Smooth muscle cell (in vitro differentiated cells): ENCODE results near the gene CADM2. TPM values are rescaled to one million over a fixed set of nuclear protein-coding genes. Genes with fewer than 3 reads are reported as not detected.

Experiments used
- DNase-seq: peaks from one replicate; lab custom pipeline; 2025; ENCODE audit not compliant: unreplicated experiment; lab: John Stamatoyannopoulos, UW
- H2AFZ ChIP-seq: fragments of 200-600 bp; sonication (generic); 2 replicates; pipeline ENCODE4 v1.6.0; 2016; ENCODE audit warnings: antibody characterized with exemption, low read depth, mild to moderate bottlenecking
- H3F3A ChIP-seq: fragments of 200-600 bp; sonication (generic); 2 replicates; pipeline ENCODE4 v1.6.0; 2017; ENCODE audit warnings: antibody characterized with exemption, low read depth
- H3K27ac ChIP-seq: fragments of 200-600 bp; sonication (generic); 2 replicates; pipeline ENCODE4 v1.5.1; 2016; ENCODE audit warnings: low read depth, mild to moderate bottlenecking
- H3K27me3 ChIP-seq: fragments of 200-600 bp; sonication (generic); 2 replicates; pipeline ENCODE4 v1.6.1; 2016; ENCODE audit warnings: low read depth, mild to moderate bottlenecking
- H3K36me3 ChIP-seq: fragments of 200-600 bp; sonication (generic); 2 replicates; pipeline ENCODE4 v1.5.1; 2016; ENCODE audit warnings: low read depth
- H3K4me1 ChIP-seq: fragments of 200-600 bp; sonication (generic); 2 replicates; pipeline ENCODE4 v1.5.1; 2016; ENCODE audit warnings: low read depth
- H3K4me2 ChIP-seq: fragments of 200-600 bp; sonication (generic); 2 replicates; pipeline ENCODE4 v1.6.0; 2016; ENCODE audit warnings: mild to moderate bottlenecking
- H3K4me3 ChIP-seq: fragments of 200-600 bp; sonication (generic); 2 replicates; pipeline ENCODE4 v1.5.1; 2016; ENCODE audit warnings: mild to moderate bottlenecking
- H3K79me2 ChIP-seq: fragments of 200-600 bp; sonication (generic); 2 replicates; pipeline ENCODE4 v1.6.0; 2016; ENCODE audit warnings: low read depth, mild to moderate bottlenecking
- H3K9ac ChIP-seq: fragments of 200-600 bp; sonication (generic); 2 replicates; pipeline ENCODE4 v1.6.0; 2016; ENCODE audit warnings: low read depth
- H3K9me3 ChIP-seq: fragments of 200-600 bp; sonication (generic); replicated peaks from 2 replicates; pipeline ENCODE4 v1.5.1; 2016; ENCODE audit warnings: low read depth
- H4K20me1 ChIP-seq: fragments of 200-600 bp; sonication (generic); 2 replicates; pipeline ENCODE4 v1.6.0; 2016; ENCODE audit warnings: low read depth
- WGBS: methylation state at CpG from one replicate; pipeline ENCODE4 v1.1.7; 2016; ENCODE audit warnings: low lambda C conversion rate; 5-methylcytosine and 5-hydroxymethylcytosine counted together
- polyA plus RNA-seq: library from polyadenylated mRNA; unstranded; fragments of >200 nt; fragmentation: Nextera tagmentation; extraction: Ambion mirVana; gene quantifications from 2 replicates; pipeline ENCODE4 v1.2.1, GENCODE V29; 2016
- total RNA-seq: library from RNA; depleted of rRNA; stranded (reverse); fragments of >200 nt; gene quantifications from 2 replicates; pipeline ENCODE4 v1.2.3, GENCODE V29; 2014
- TF ChIP-seq, protein P1 (sequence below): fragments of 200-600 bp; sonication (generic); IDR thresholded peaks from 2 replicates; pipeline ENCODE4 v1.5.1; 2017; ENCODE audit warnings: borderline replicate concordance, mild to moderate bottlenecking, antibody characterized with exemption; ENCODE audit not compliant: insufficient read depth, poor library complexity, severe bottlenecking

Gene CADM2
- total and polyA plus RNA-seq, 2 experiments from 2014 or later, result 0.13 TPM; not detected in 1

GRCh38 chr3:85933326-85933725, 974.5 kb downstream of the CADM2 start:
- Histone ChIP-seq H3K4me1 (no peaks in the 10 kb centered on the region), H3K36me3 (no peaks in the 10 kb centered on the region), H3K9ac (no peak overlapping the region), H3K79me2 (no peaks in the 10 kb centered on the region), H3K27me3 (no peaks in the 10 kb centered on the region), H2AFZ (no peak overlapping the region), H3K9me3 (no peaks in the 10 kb centered on the region), H3K4me3 (no peak overlapping the region), H3F3A (no peaks in the 10 kb centered on the region), H3K27ac (no peak overlapping the region), H3K4me2 (no peak overlapping the region), H4K20me1 (no peaks in the 10 kb centered on the region)
- 93% methylated on average over 5 of the region's 5 CpGs for WGBS
- TF ChIP-seq, protein P1, sequence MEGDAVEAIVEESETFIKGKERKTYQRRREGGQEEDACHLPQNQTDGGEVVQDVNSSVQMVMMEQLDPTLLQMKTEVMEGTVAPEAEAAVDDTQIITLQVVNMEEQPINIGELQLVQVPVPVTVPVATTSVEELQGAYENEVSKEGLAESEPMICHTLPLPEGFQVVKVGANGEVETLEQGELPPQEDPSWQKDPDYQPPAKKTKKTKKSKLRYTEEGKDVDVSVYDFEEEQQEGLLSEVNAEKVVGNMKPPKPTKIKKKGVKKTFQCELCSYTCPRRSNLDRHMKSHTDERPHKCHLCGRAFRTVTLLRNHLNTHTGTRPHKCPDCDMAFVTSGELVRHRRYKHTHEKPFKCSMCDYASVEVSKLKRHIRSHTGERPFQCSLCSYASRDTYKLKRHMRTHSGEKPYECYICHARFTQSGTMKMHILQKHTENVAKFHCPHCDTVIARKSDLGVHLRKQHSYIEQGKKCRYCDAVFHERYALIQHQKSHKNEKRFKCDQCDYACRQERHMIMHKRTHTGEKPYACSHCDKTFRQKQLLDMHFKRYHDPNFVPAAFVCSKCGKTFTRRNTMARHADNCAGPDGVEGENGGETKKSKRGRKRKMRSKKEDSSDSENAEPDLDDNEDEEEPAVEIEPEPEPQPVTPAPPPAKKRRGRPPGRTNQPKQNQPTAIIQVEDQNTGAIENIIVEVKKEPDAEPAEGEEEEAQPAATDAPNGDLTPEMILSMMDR, result no peak
- DNase-seq, result no peak

DNA sequence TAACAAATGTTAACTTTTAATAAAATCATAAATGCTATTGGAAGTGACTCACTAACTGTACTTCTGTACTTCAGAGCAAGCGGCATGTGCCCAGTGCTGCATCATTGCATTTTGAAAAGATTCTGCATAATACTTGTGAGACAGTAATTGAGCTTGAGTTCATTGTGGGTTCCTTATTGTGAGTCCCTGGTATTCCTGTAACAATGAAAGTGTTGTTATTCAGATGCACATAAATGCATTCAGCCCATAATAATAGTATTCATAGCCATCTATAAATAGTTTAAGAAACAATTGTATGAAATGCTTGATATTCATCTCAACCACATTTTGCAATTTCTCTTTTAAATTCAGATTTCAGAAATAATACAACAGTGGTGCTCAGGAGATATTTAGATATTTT, 976.4 kb downstream of the CADM2 start:
- Histone ChIP-seq H3K9ac (no peak overlapping the region), H3K9me3 (no peaks in the 10 kb centered on the region)
- 90% methylated on average over 1 of the region's 1 CpG for WGBS

DNA sequence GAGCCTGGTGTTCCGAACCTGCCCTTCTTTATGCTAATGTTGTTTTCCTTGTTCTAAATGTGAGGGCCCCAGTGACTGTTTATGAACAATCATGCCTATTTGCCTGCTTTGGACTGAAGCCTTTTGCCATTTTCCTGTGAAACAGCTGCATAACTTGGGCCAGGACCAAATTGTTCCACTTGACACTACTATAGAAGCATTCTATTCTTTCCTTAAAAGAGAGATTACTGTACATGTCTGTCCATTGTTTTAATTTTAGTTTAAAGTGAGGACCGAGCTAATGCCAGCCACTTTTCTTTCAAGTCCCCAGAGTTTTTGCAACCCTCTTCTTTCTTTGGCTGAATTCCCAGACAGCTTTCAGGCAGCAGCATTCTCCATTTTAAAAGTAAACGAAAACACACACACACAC, 980.3 kb downstream of the CADM2 start:
- H3F3A ChIP-seq, result no peaks in the 10 kb centered on the region
- H3K4me2 ChIP-seq, result no peak overlapping the region
- no peaks in the 10 kb centered on the region for H4K20me1 ChIP-seq
- H2AFZ ChIP-seq, result no peak overlapping the region
- no peak overlapping the region for H3K27ac ChIP-seq
- H3K9ac ChIP-seq, result no peak overlapping the region
- H3K27me3 ChIP-seq, result no peaks in the 10 kb centered on the region
- no peak overlapping the region for H3K4me3 ChIP-seq
- TF ChIP-seq, protein P1, result no peak
- DNase-seq, result no peak
- 48% methylated on average over 3 of the region's 3 CpGs for WGBS
- H3K4me1 ChIP-seq, result no peaks in the 10 kb centered on the region
- H3K9me3 ChIP-seq, result no peaks in the 10 kb centered on the region
- no peaks in the 10 kb centered on the region for H3K79me2 ChIP-seq
- H3K36me3 ChIP-seq, result no peaks in the 10 kb centered on the region

More for the DNA sequence above, 976.4 kb downstream of the CADM2 start:
- Histone ChIP-seq H3K27me3 (no peaks in the 10 kb centered on the region), H3K4me1 (no peaks in the 10 kb centered on the region), H3K36me3 (no peaks in the 10 kb centered on the region), H2AFZ (no peak overlapping the region), H3K79me2 (no peaks in the 10 kb centered on the region), H3K27ac (no peak overlapping the region), H3F3A (no peaks in the 10 kb centered on the region), H4K20me1 (no peaks in the 10 kb centered on the region), H3K4me2 (no peak overlapping the region), H3K4me3 (no peak overlapping the region)
- TF ChIP-seq, protein P1, result no peak
- no peak for DNase-seq

DNA sequence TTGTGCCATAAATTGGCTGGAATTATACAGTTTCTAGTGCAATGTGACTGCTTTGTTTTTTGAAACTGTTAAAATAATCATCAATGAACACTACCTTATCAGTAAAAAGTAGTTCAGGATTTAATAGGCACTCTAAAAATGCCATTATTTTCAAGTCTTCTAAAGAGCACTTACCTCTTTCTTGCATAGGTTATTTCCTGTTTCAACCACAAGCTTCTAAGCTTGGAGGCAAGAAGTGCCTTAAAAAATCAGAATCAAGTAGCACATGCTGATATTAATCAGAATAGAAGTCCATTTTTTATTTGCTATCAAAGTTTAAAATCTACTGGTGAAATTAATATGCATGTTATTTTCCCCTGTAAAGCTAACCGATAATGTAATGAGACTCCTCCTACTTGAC, 991.6 kb downstream of the CADM2 start:
- 100% methylated on average over 1 of the region's 1 CpG for WGBS

More for the DNA sequence above, 991.6 kb downstream of the CADM2 start:
- Histone ChIP-seq H3K79me2 (no peaks in the 10 kb centered on the region), H3K9ac (no peak overlapping the region), H3K27me3 (no peaks in the 10 kb centered on the region), H3K4me1 (no peaks in the 10 kb centered on the region), H3K36me3 (no peaks in the 10 kb centered on the region), H3K4me2 (no peak overlapping the region), H3K27ac (no peak overlapping the region), H2AFZ (no peak overlapping the region), H3K9me3 (no peaks in the 10 kb centered on the region), H3K4me3 (no peak overlapping the region), H3F3A (no peaks in the 10 kb centered on the region), H4K20me1 (no peaks in the 10 kb centered on the region)
- no peak for DNase-seq
- TF ChIP-seq, protein P1, result no peak
